Skeletal muscle cell (primary cell): ENCODE measurements around the gene MRPL48.

Source experiments
- DNase-seq: peaks from one replicate; pipeline ENCODE4 v3.0.0-alpha.2; 2010; ENCODE audit warnings: low read depth
- H3K4me3 ChIP-seq: 2 replicates; pipeline ENCODE4 v1.5.1; 2011; ENCODE audit warnings: low read depth, mild to moderate bottlenecking, control low read depth, low read length, moderate library complexity

MRPL48 gene

DNA sequence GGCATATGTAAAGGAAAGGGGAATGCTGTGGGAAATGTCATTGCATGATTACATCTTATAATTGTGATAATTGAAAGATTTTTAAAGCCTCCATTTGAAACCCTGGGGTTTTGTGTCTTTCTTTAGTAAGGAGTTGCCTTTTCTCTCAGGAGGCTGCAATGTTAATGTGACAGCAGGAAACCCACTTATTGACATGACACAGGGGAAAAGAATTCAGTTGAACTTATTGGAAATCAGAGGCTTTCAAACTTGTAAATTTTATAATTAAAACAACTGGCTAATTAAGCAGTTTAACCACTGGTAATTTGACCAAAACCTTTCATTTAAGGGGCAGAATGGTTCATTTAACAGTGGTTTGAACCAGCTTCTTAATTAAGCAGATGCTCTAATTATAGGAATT lies 31.2 kb downstream of the MRPL48 start:
- H3K4me3 ChIP-seq, result no peak overlapping the region
- no peak for DNase-seq

DNA sequence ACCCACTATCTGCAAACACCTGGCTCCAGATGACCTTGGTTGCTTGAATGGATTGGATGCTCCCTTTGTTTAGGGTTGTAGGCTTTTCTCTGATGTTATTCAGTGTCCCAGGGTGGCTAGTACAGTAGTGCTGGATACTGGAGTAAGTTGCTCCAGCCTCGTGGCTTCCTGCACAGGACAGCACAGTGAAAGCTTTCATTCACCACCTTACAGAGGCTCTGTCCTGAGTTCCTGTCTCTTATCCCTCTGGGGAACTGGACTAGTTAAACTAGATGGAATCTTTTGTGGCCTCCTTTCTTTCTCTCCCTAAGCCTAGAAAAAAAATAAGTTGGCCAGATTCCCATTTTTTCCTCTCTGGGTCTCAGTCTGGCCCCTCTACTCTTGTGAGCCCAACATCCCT lies 42.6 kb downstream of the MRPL48 start:
- DNase-seq, result no peak
- no peak overlapping the region for H3K4me3 ChIP-seq

DNA sequence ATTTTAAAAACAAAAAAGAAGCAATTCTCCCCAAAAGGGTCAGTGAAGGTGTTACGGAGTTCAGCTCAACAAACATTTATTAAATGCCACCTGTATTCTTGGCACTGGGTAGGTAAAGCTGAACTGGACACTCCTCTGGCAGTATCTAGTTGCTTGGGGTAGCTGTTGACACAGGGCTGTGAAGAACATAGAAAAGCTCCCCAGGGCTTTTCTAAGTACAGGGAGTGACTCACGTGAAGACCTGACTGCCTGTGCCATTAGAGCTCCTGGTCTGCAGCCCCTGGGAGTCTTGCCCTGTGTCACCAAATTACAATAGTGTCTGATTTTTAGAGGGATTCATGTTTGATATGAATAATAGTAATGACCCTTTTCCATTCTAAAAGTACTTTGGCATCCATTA lies 45.4 kb downstream of the MRPL48 start:
- no peak for DNase-seq
- no peak overlapping the region for H3K4me3 ChIP-seq

DNA sequence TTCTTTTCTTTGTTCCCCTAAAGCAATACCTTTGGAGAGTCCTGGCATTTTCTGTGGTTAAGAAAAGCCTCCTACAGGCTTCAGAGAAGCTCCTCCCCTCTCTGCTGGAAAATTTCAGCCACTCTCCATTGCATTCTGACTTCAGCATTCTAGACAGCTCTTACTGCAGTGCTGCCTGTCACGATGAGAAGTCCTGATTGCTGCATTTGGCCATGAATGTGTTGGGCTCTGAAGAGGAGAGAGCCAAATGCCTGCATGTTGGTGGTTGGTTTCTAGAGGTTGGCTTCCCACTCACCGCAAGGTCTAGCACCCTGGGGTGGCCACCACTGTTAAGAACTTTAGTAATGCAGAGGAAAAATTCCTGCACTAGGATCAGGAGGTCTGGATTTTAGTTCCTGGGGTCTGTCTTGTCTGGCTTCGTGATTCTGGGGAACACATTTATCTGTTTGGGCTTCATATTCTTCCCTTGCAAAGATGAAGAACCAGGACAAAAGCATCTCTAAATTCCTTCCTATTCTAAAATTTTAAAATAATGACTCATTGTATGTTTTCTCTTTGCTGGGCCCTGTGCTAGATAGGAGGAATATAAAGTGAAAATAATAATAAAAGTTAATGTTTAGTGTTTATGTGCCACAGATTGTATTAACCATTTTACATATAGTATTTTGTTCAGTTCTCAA lies 50.9 kb downstream of the MRPL48 start:
- H3K4me3 ChIP-seq, result no peak overlapping the region
- DNase-seq, result peak; percentile 11

DNA sequence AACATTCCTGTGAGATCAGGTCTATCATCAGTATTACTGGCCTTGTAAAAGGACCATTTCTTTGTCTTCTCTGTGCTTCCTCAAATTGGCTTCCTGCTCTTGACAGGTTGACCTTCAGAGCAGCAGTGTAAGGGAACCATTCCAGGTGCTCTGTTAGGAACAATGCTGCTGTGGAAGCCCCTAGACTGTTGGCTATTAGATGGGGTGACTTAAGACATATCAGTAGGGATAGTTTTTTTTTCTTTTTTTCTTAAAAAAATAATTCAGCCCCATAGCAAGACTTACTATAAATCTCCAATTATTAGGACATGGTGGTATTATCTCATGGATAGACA lies 51.4 kb downstream of the MRPL48 start:
- DNase-seq, result no peak

DNA sequence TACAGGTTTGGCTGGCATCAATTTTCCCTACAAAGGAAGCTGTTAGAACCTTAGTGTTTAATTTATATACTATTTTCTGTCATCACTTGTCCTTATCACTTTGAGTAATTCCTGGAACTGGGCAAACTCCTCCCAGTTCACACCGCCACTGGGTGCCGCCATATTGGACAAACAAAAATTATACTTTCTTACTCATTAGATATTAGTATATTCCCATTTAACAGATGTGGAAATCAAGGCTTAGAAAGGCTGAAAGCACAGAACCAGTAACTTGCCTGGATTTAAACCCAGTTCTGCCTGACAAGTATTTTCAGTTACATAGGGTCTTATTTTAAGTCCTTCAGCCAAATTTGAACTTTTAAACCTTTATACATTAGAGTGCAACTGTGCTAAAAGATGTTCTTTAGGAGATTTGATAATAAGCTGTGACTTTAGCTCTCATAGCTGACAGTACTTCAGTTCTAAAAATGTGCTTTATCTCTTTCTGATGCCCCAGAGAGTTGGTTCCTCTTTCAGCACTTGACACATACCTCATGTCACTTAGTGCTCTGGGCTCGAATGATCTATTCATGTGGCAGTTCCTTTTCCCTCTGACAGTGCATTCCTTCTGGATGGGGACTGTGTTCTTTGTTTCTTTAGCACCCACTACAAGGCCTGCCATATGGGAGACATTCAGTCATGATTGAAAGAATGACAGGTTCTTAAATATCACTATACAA lies 63.5 kb downstream of the MRPL48 start:
- no peak for DNase-seq
- no peak overlapping the region for H3K4me3 ChIP-seq

More for the DNA sequence above, 51.4 kb downstream of the MRPL48 start:
- H3K4me3 ChIP-seq, result no peak overlapping the region

DNA sequence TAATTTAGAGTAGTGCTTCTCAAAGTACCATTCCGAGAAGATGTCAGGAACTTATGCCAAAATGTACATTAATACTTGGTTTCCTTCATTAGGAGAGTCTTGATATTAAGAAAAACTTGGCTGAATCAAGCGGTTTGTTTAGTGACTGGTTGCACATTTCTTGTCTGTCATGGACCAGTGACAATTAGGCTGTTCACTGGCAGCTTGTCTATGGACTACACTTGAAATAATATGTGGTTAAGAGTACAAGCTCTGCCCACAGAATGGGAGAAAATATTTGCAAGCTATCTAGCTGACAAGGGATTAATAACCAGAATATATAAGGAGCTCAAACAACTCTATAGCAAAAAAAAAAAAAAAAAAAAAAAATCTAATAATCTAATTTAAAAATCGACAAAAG lies 64.4 kb downstream of the MRPL48 start:
- H3K4me3 ChIP-seq, result no peak overlapping the region
- no peak for DNase-seq

DNA sequence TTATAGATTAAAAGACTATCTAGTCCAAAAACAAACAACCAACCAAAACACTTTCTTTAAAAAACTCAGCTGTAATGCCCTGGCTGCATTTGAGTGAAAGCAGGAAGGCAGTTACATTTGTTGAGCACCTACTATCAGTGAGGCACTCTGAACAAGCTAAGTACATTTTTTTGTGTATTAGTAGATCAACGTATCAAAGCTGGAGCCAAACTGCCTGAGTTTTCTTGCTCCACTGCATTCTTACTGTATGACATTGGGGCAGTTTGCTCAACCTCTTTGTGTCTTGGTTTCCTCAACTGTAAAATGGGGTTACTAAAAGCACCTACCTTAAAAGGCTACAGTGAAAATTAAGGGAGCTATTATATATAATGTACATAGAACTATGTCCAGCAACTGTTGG lies 67.0 kb downstream of the MRPL48 start:
- no peak for DNase-seq
- no peak overlapping the region for H3K4me3 ChIP-seq

DNA sequence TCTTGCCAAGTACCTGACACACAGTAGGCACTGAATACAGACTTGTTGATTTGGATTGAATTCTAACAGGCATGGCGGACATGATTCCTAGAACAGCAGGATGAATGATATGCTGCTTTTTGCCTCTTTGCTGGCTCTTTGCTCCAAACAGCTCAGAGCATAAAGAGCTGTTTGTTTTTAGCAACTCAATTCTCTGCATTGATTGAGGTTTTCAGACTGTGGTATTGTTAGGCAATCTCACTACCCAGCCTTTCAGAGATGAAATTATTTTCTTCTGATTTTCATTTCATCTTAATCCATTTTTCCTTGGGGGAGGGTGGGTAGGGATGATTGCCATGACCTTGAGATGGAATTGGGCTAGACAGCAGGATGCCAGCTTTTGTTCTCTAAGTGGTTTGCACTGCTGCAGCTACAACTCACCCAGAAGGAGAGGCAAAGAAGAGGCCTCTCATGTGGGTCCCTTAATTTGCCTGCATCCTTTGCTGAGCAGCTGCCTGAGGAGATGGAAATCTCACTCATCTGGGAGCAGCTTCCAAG lies 68.4 kb downstream of the MRPL48 start:
- no peak for DNase-seq

DNA sequence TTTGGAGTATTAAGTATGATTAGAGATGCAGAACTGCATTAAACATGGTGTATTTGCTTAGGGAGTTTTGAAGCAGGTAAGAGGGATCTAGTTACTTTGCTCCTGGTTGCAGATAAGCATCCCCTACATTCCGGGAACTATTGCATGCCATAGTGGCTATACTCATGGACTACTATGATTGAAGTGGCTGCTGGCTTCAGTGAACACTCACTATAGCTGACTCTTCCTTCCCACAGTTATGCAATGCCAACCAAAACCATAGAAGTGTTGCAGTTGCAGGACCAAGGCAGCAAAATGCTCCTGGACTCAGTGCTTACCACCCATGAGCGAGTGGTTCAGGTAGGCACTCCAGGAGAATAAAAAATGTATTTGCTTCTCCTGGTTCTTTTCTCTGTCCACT lies 72.0 kb downstream of the MRPL48 start:
- no peak overlapping the region for H3K4me3 ChIP-seq
- DNase-seq, result no peak

More for the DNA sequence above, 68.4 kb downstream of the MRPL48 start:
- no peak overlapping the region for H3K4me3 ChIP-seq

DNA sequence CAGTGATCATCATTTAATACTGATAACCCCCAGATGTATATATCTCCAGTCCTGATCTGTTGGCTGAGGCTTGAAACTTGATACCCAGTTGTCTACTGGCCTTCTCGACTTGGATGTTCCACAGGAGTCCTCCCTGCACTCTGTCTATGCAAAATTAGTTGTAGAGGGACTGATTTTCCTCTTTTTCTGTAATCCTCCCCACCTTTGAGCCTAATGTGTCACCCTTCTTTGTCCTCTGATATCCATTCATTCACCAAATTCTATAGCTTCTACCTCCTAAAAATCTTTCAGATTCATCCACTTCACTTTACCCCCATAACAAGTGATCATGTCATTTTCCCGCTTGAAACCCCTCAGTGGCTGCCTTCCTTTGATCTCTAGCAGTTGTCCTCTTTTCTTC lies 72.5 kb downstream of the MRPL48 start:
- H3K4me3 ChIP-seq, result no peak overlapping the region
- no peak for DNase-seq

DNA sequence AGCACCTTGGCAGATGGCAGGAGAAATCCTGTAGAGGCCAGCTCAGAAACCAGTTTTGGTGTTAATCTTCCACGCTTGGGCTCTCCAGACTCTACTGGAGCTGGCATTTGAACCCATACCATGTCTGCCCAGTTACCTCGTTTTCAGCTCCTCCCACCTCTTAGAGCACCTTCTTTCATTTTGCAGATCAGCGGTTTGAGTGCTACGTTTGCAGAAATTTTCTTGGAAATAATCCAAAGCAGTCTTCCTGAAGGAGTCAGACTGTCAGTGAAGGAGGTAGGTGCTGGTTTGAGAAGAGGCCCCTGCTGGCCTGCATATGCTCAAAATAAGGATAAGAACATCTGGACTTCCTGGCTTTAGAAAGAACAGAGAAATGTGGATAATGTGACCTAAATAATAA lies 75.3 kb downstream of the MRPL48 start:
- no peak overlapping the region for H3K4me3 ChIP-seq
- DNase-seq, result no peak

DNA sequence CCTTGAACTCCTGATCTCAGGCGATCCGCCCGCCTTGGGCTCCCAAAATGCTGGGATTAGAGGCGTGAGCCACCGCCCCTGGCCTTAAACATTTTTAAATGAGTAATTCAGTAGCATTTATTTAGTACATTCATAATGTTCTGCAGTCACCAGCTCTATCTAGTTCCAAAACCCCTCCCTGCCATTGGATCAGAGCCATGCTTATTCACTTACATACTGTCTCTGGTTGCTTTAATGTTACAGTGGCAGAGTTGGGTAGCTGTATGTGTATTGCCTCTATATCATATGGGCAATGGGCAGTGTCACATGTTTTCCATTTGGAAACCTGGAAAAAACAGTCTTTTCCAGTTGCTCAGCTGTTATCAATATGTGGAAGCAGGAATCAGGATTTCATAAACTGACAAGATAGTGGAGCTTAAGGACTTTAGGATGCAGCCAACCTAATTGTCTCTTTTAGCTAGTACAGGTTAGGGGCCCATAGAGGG lies 78.5 kb downstream of the MRPL48 start:
- no peak overlapping the region for H3K4me3 ChIP-seq
- DNase-seq, result peak; percentile 36

DNA sequence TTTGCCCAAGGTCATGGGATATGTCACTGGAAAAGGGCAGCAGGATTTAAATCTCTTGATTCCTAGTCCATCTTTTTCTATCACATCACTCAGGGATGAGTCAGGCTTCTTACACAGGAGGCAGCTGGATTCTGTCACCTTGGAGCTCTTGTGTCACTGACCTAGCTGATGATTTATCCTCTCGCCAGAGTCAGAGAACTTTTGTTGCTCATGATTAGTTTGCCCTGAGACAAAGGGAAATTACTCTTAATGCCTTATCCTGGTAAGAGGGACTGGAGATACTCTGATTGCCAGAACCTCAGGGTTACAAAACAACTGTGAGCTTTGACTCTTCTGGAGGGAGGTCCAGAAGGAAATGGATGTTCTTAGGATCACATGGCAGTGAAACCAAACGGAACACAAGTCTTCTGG lies 78.9 kb downstream of the MRPL48 start:
- DNase-seq, result peak; percentile 84
- no peak overlapping the region for H3K4me3 ChIP-seq

DNA sequence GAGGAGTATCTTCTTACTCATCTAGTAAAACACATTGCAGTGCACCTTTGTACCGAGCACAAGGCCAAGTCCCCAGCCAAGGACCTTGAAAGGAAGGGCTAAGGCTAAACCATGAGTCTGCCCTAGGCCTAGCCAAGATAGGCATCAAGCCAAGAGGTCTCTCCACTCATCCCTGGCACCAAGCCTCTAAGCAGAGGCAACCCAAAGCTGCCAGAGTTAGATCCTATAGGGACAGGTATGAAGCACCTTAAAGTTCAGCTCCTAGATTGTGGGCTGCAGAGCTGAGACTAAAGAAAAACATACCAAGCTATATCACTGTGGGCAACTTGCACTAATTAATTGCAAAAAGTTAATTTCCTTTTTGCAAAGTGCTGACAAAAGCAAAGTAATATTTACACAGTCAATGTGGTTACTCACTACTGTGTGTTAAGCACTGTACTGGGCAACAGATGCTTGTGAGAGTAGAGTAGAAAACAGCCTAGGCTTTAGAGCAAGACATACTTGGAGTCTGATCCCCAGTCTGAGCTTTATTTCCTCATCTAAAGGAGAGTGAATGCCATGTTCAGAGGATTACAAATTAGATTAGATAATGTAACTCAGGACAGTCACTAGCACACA lies 81.8 kb downstream of the MRPL48 start:
- DNase-seq, result no peak
- H3K4me3 ChIP-seq, result no peak overlapping the region

DNA sequence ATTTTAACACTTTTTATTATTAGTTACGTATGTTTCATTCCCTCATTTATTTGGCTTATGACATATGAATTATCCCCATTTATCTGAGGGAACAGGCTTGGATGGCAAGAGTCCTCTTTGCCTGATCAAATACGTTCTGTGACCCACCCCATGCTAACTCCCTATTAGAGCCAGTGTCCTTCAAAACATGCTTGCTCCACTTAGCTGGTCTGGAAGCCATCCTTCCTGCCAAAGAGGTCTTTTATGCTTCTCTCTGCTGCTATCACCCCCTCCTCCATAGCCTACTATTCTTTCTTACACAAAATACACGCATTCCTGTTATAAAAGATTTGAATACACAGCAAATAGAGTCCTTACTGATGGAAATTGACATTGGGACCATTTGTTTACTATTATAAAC lies 82.6 kb downstream of the MRPL48 start:
- no peak overlapping the region for H3K4me3 ChIP-seq
- DNase-seq, result no peak

DNA sequence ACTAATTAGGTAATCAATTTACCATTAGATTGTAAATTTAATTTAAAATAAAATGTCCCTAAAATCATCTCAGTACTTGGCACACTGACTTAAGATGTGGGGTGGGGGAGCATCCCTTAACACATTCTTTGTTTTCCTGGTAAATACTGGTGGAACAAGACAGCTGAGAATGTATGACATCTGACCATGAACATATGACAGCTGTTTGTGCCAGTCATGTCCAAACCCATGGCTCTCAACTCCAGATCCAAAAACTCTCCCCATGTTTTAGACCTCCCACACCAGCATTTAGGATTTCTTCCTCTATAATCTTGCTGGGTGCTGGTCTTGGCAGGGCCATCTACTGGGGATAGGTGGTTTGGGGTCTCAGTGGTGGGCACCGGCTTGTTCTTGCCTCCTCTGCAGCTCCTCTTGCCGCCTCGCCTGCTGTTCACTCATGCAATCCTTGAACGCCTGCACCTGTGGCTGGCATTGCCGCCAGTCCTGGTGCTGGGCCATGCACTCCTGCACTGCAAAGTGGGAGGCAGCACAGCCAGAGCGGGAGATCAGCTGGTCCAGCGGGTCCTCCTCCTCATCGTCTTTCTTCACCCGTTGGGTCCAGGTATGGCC lies 85.2 kb downstream of the MRPL48 start:
- DNase-seq, result peak; percentile 44
- no peak overlapping the region for H3K4me3 ChIP-seq

DNA sequence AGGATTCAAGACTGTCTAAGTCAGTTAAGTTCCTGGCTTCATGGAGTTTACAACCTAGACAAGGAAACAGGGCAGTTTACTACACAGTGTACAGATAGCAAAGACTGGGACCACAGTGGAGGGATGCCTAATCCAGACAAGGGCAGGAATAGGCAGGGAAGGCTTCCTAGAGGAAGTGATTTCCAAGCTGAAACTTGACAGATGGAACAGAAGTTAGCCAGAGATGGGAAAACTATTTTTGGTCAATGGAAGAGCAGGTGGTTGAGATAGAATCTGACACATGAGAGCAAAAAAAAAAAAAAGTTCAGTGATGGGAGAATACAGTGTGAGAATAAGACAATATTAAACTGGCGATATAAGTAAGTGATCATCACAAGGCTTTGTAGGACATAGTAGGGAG lies 87.7 kb downstream of the MRPL48 start:
- peak overlapping the region; percentile 91 for H3K4me3 ChIP-seq
- no peak for DNase-seq

DNA sequence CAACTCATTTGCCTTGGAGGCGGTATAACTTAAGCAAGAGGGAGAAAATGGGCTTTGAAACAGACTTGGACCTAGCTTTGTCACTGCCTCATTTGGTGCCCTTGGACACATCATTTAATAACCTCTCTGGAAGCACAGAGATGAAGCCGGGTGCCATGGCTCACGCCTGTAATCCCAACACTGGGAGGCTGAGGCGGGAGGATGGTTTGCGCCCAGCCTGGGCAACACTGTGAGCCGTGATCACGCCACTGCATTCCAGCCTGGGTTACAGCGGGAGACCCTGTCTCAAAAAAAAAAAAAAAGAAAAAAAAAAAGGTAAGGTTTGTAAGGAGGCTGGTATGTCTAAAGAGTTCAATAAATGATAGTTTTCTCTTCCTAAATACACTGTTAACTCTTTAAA lies 88.2 kb downstream of the MRPL48 start:
- DNase-seq, result no peak

More for the DNA sequence above, 88.2 kb downstream of the MRPL48 start:
- peak overlapping the region; percentile 91 for H3K4me3 ChIP-seq
